HG03095 (cell line): ENCODE results near the gene NR3C2.
"Not testable (repeated sequence)": the region's sequence is repeated elsewhere in the genome, so short reads cannot be mapped to it uniquely, and the experiment has no call there.

ENCODE experiments used
- ATAC-seq: cut with Tn5 transposase; IDR thresholded peaks from one replicate; pipeline ENCODE4 v1.9.1; 2021; ENCODE audit warnings: moderate library complexity; ENCODE audit not compliant: unreplicated experiment

Gene NR3C2

GRCh38 chr4:148323316-148323715 is 118.9 kb downstream of the NR3C2 start:
- ATAC-seq, result not testable (repeated sequence)

GRCh38 chr4:148315049-148315448 is 127.2 kb downstream of the NR3C2 start:
- ATAC-seq, result no peak

- ATAC-seq, result no peak
These were observed 129.2 kb downstream of the NR3C2 start for GRCh38 chr4:148312956-148313490.

- no peak for ATAC-seq
These were observed 130.7 kb downstream of the NR3C2 start for GRCh38 chr4:148311526-148311925.

DNA sequence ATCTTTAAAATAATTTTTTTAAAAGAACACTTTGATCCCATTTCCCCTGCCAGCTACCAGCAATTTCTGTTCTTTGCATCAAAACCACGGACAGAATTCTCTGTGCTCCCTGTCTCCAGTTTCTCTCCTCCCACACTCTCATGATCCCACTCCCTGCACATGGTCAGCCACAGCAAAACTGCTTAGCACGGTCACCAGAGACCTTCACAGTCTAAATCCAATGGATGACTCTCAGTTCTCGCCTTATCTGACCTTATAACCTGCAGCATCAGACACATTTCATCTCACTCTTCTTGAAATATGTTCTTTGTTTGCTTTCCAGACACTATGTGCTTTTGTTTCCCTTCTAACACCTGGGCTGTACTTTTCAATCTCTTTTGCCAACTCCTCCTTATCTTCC is 131.5 kb downstream of the NR3C2 start:
- no peak for ATAC-seq

DNA sequence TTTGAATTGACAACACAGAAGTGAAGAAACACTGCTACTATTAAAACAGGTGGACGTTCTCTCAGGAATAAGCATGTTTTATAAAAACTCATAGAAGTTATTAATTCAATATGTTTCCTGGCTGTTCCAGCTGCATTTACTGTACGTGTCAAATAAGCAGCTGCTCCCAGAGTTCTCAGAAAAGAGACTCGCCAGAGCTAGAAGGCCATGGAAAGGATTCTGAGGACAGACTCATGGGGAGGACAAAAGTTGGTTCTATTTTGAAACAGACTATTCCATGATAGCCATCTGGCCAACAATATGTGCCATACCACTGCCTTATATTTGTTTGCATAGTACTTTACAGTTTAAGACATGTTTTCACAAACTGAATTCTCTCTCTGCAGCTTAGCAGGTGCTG is 136.5 kb downstream of the NR3C2 start:
- no peak for ATAC-seq

DNA sequence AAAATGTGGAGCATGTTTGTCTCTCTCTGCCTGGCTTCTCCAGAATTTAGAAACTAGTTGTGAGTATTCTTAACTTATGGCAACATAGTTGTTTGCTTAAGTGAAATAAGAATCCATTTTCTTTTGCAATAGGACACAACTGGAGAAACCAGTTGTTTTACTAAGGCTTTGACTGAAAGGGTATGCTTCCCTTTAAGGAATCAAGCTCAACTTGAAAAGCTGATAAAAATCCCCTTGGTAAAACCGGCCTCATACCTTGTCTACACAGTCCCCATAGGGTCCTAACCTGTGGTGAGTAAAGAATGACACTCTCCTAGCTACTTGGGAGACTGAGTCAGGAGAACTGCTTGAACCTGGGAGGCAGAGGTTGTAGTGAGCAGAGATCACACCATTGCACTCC is 139.8 kb downstream of the NR3C2 start:
- no peak for ATAC-seq

GRCh38 chr4:148300877-148301276 is 141.3 kb downstream of the NR3C2 start:
- ATAC-seq, result no peak

- no peak for ATAC-seq
These were observed 142.9 kb downstream of the NR3C2 start for GRCh38 chr4:148299337-148299736.

GRCh38 chr4:148296498-148296897 is 145.7 kb downstream of the NR3C2 start:
- no peak for ATAC-seq

- no peak for ATAC-seq
These were observed 146.6 kb downstream of the NR3C2 start for GRCh38 chr4:148295642-148296041.

GRCh38 chr4:148293571-148293970 is 148.6 kb downstream of the NR3C2 start:
- no peak for ATAC-seq

DNA sequence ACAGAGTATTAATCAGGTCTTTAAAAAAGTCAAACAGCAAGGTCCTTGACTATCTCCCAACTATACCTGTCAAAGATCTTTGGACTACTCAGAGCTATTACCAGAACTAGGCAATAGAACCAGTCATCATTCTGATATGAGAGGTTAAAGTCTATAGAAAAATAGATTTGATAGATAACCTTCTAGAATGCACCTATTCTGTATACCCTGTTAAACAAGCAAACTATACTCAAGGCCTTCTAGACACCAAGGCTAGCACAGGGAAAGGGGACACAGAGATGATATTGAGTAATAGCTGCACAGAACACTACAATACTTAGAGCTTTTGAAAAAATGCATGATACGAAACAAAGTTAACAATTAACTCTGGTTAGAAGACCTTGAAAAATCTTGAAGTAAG is 149.5 kb downstream of the NR3C2 start:
- ATAC-seq, result no peak

DNA sequence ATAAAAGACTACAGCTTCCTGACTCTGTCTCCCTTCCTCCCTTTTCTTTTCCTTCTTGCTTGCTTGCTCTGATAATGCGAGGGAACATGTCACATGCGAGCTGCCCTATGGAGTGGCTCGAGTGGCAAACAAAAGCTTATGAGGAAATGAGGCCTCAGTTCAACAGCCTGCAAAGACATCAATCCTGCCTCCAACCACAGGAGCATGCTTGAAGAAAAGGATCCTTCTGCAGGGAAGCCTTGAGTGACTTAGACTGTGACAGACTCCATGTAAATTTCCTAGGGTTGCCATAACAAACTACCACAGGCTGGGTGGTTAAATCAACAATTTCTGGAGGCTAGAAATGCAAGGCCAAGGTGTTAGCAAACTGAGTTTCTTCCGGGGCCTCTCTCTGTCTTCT is 152.5 kb downstream of the NR3C2 start:
- ATAC-seq, result no peak

- ATAC-seq, result no peak
These were observed 153.8 kb downstream of the NR3C2 start for GRCh38 chr4:148288448-148288847.

GRCh38 chr4:148287111-148287510 is 155.1 kb downstream of the NR3C2 start:
- no peak for ATAC-seq

DNA sequence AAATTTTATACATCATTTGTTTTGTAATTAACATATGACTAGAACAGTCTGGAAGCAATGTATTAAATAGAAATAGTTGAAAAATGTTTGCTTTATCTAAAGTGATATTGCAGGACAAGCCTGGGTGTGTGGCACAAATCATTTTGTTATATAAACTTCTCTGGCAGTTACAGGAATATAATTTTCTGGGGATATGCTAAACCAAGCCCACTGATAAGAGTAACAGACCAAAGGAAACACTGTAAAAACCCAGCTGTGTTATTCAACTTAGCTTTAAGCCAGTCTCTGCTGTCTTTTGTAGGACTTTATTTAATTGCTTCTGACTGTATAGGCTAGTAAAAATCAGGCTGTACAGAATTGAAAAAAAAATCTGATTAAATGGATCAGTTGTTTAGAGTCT is 156.2 kb downstream of the NR3C2 start:
- ATAC-seq, result no peak

- no peak for ATAC-seq
These were observed 158.5 kb downstream of the NR3C2 start for GRCh38 chr4:148283665-148284064.

GRCh38 chr4:148278310-148278709 is 163.9 kb downstream of the NR3C2 start:
- ATAC-seq, result no peak

DNA sequence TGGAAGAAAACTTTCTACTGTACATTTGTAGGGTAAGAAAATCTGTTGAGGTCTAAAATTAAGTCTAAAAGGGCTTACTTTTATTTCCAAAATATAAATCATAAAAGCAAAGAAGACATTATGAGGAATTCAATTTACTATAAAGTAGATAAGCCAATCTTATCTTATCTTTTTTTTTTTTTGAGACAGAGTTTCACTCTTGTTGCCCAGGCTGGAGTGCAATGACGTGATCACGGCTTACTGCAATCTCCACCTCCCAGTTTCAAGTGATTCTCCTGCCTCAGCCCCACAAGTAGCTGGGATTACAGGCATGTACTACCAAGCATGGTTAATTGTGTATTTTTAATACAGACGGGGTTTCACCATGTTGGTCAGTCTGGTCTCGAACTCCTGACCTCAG is 166.9 kb downstream of the NR3C2 start:
- no peak for ATAC-seq

GRCh38 chr4:148273501-148273986 is 168.7 kb downstream of the NR3C2 start:
- no peak for ATAC-seq

GRCh38 chr4:148271166-148271565 is 171.0 kb downstream of the NR3C2 start:
- ATAC-seq, result no peak

DNA sequence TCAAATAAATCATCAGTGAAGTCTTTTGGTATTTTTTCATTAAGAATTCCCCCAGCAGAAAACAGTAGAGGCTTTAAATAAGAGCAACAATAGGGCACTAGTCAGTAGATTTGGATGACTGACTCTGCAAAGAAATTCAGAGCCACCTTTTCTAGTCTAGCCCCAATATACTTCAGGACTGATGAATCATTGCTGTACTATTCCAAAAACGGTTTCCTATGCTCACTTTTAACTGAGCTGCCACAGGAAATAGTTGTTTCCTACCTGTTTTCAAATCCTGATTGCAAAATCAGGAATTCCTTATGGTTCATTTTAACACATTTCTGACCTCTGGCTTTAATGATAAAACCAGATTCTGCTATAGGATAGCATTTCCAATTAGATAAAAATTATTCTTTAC is 171.6 kb downstream of the NR3C2 start:
- no peak for ATAC-seq
